Measurements from ENCODE around the gene ACOT2.

DNA sequence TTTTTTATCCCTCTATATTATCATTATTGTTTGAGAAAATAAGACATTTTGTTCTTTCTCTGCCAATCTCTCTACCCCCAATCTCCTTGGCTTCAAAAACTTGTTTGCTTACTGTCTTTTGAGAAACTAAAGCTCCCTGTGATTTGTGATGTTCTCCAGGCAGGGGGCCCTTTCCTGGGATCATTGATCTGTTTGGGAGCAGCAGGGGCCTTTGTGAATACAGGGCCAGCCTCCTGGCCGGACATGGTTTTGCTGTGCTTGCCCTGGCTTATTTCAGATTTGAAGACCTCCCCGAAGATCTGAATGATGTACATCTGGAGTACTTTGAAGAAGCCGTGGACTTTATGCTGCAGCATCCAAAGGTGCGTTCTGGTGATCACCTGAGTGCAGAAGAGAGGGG is 47.8 kb downstream of the ACOT2 start:
- TF ChIP-seq, protein P1, sequence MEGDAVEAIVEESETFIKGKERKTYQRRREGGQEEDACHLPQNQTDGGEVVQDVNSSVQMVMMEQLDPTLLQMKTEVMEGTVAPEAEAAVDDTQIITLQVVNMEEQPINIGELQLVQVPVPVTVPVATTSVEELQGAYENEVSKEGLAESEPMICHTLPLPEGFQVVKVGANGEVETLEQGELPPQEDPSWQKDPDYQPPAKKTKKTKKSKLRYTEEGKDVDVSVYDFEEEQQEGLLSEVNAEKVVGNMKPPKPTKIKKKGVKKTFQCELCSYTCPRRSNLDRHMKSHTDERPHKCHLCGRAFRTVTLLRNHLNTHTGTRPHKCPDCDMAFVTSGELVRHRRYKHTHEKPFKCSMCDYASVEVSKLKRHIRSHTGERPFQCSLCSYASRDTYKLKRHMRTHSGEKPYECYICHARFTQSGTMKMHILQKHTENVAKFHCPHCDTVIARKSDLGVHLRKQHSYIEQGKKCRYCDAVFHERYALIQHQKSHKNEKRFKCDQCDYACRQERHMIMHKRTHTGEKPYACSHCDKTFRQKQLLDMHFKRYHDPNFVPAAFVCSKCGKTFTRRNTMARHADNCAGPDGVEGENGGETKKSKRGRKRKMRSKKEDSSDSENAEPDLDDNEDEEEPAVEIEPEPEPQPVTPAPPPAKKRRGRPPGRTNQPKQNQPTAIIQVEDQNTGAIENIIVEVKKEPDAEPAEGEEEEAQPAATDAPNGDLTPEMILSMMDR (IDR thresholded peaks at IDR 0.05; ENCODE audit: borderline replicate concordance, extremely low read depth, low read length, poor library complexity, severe bottlenecking), result no peak
- TF ChIP-seq EZH2 (IDR thresholded peaks at IDR 0.05; ENCODE audit: borderline replicate concordance, low read depth, low read length, severe bottlenecking), result no peak
